HG03432 (cell line): ENCODE measurements around the gene CARD6.
"Not testable (repeated sequence)": the region's sequence is repeated elsewhere in the genome, so short reads cannot be mapped to it uniquely, and the experiment has no call there.

Experiments
- ATAC-seq: cut with Tn5 transposase; IDR thresholded peaks from one replicate; pipeline ENCODE4 v1.9.1; 2021; ENCODE audit warnings: mild to moderate bottlenecking, moderate library complexity; ENCODE audit not compliant: unreplicated experiment

Gene CARD6

DNA sequence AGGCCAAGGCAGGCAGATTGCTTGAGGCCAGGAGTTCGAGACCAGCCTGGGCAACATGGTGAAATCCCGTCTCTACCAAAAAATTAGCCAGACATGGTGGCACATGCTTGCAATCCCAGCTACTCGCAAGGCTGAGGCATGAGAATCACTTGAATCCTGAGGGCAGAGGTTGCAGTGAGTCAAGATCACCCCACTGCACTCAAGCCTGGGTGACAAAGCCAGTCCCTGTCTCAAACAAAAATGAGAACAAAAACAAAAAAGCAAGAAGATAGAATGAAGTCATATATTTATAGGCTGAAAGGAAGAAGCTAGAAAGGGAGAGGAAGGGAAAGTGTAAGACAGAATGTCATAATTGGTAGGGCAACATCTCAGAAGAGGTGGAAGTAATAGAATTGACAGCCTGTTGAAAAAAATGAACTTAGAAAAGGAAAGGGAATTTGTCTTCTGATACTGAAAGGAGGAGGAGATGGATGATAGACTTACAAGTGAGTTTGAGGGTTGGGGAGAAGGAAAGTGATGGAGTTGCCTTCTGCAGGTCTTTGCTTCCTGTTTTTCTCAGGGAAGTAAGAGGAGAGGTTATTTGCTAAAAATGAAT, 32.2 kb downstream of the CARD6 start:
- ATAC-seq: no peak

DNA sequence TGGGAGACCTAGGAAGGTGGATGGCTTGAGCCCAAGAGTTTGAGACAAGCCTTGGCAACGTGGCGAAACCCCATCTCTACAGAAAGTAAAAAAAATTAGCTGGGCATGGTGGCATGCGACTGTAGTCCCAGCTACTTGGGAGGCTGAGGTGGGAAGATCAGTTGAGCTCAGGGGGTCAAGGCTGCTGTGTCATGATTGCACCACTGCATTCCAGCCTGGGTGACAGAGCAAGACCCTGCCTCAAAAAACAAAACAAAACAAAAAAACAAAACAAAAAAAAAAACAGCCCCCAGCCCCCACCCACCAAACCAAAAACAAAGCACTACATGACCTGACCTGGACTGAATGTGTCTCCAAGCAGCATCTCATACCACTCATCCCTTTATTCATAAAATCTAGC, 34.8 kb downstream of the CARD6 start:
- no peak for ATAC-seq

- no peak for ATAC-seq
These were observed 36.3 kb downstream of the CARD6 start for GRCh38 chr5:40877371-40877988.

DNA sequence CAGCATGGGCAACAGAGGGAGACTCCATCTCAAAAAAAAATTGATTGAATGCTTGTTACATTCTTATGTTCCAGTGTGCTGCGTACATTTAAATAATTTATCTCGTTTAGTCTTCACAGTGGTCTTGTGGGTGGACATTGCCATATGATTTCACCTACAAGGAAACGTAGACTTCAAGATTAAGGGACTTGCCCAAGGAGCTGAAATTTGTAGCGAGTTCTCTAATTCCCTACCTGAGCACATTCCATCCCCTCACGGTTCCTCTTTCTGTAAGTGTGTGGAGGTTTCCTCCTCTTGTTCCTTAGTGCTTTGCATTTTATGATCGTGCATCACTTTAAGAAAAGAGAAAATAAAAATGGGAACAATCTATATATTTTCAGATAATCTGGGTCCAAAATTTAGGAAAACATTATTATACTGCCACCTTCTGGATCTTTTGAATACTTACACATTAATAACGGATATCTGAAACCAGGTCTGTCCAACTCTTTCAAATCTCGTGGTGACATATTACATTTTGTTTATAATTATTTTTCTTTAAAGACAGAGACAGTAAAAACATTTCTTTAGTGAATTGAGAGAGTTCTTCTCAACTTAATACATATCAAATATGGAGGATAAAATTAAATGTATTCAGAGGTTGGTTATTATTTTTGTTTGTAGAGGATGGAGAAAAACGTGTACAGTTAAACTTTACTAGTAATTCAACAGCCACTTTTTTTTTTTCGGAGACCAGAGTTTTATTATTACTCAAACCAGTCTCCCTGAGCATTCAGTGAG, 38.2 kb downstream of the CARD6 start:
- no peak for ATAC-seq

DNA sequence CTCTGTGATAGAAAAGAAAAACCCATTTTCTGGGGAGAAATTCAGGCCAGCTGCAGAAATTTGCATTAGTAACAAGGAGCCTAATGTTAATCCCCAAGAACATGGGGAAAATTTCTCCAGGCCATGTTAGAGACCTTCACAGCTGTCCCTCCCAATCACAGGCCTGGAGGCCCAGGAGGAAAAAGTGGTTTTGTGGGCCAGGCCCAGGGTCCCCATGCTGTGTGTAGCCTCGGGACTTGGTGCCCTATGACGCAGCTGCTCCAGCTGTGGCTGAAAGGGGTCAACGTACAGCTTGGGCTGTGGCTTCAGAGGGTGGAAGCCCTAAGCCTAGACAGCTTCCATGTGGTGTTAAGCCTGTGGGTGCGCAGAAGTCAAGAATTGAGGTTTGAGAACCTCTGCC, 41.1 kb downstream of the CARD6 start:
- no peak for ATAC-seq

DNA sequence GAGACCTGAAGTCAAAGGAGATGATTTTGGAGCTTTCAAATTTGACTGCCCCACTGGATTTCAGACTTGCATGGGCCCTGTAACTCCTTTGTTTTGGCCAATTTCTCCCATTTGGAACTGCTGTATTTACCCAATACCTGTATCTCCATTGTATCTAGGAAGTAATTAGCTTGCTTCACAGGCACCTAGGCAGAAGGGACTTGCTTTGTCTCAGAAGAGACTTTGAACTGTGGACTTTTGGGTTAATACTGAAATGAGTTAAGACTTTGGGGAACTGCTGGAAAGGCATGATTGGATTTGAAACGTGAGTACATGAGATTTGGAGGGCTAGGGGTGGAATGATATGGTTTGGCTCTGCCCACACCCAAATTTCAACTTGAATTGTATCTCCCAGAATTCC, 41.9 kb downstream of the CARD6 start:
- ATAC-seq: not testable (repeated sequence)

- not testable (repeated sequence) for ATAC-seq
These were observed 54.6 kb downstream of the CARD6 start for GRCh38 chr5:40895440-40896425.

- peak; percentile 92 for ATAC-seq
These were observed 63.2 kb downstream of the CARD6 start for GRCh38 chr5:40904205-40904993.

DNA sequence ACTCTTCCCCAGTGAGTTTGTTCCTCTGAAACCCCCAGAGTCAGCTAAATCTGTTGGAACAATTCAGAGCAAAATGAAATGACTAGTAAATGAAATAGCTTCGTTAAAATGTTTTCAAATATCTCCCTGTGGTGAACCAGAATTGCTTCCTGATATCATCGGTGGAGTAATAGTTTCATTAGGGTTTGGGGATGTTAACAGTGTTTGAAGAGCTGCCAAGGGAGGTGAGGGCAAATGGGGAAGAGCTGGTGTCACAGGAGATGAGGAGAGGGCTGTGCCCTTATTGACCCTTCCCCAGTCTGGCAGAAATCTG, 63.8 kb downstream of the CARD6 start:
- ATAC-seq: no peak

DNA sequence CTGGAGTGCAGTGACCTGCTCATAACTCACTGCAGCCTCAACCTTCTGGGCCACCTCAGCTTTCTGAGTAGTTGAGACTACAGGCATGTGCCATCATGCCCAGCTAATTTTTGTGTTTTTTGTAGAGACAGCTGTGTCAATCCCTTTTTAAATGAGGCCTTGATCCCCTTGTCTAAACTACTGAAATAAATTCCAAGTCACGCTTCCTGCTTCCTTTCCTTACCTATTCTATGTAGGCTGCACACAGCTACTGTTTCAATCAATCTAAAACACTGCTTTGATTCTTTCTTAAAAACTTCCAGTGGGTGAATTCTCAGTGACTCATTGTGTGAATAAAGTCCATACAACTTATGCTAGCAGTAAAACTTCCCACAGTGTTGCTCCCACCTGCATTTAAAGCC, 65.2 kb downstream of the CARD6 start:
- no peak for ATAC-seq

DNA sequence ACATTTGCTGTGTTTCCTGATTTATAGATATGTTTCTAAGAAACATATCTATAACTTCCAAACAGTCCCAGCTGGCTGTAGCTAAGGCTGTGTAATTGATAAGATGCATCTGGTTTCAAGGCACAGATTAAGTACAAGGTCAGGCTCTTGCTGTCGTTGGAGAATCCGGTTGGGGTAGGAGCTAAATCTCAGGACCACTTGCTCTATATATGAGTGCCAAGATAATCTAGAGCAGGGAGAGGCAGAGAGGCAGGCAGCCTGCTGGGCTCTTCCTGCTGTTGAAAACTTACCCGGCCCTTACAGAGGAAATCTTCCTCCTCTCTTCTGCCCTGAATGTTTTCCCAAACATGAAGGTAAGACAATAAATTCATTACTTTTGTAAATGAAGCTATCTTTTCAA, 68.1 kb downstream of the CARD6 start, which contains the start of gene C7:
Gene C7 (plus strand): TSS at position 234 of the 400 bp plus-strand sequence. CDS start 114 bp downstream, at position 348.
- no peak for ATAC-seq

GRCh38 chr5:40909723-40910122, 68.6 kb downstream of the CARD6 start:
- no peak for ATAC-seq
